HEK293T (cell line): ENCODE results near the gene PFKFB2.

ENCODE experiments used
- ARNT ChIP-seq: fragments of 450-650 bp; IDR thresholded peaks from 2 replicates; pipeline ENCODE4 v1.6.1; 2017; ENCODE audit warnings: mild to moderate bottlenecking
- BHLHE40 ChIP-seq: fragments of 450-650 bp; IDR thresholded peaks from 2 replicates; pipeline ENCODE4 v1.6.1; 2016; ENCODE audit warnings: mild to moderate bottlenecking, moderate library complexity, borderline replicate concordance
- CTBP1 ChIP-seq: fragments of 450-650 bp; IDR thresholded peaks from 2 replicates; pipeline ENCODE4 v1.6.1; 2016; ENCODE audit warnings: borderline replicate concordance
- FOXA1 ChIP-seq: fragments of 450-650 bp; IDR thresholded peaks from 2 replicates; pipeline ENCODE4 v1.6.1; 2016; ENCODE audit warnings: mild to moderate bottlenecking
- FOXK2 ChIP-seq: fragments of 450-650 bp; IDR thresholded peaks from 2 replicates; pipeline ENCODE4 v1.6.1; 2016; ENCODE audit warnings: mild to moderate bottlenecking
- FOXM1 ChIP-seq: fragments of 450-650 bp; IDR thresholded peaks from 2 replicates; pipeline ENCODE4 v1.6.1; 2017; ENCODE audit warnings: mild to moderate bottlenecking, borderline replicate concordance
- HDGF ChIP-seq: fragments of 450-650 bp; IDR thresholded peaks from 2 replicates; pipeline ENCODE4 v1.6.1; 2017; ENCODE audit warnings: antibody characterized with exemption, borderline replicate concordance
- NFRKB ChIP-seq: fragments of 450-650 bp; IDR thresholded peaks from 2 replicates; pipeline ENCODE4 v1.6.1; 2016; ENCODE audit warnings: mild to moderate bottlenecking, moderate library complexity
- PKNOX1 ChIP-seq: fragments of 450-650 bp; IDR thresholded peaks from 2 replicates; pipeline ENCODE4 v1.6.1; 2016
- SP1 ChIP-seq: fragments of 450-650 bp; IDR thresholded peaks from 2 replicates; pipeline ENCODE4 v1.6.1; 2017
- SUZ12 ChIP-seq: fragments of 450-650 bp; IDR thresholded peaks from 2 replicates; pipeline ENCODE4 v1.6.1; 2016; ENCODE audit warnings: mild to moderate bottlenecking

GRCh38 chr1:207027206-207027777 is 25.8 kb upstream of the PFKFB2 start:
- TF ChIP-seq FOXA1: no peak
- no peak for TF ChIP-seq HDGF
- TF ChIP-seq FOXK2: no peak
- TF ChIP-seq BHLHE40: no peak
- no peak for TF ChIP-seq SUZ12
- TF ChIP-seq SP1: no peak
- TF ChIP-seq PKNOX1: no peak
- TF ChIP-seq FOXM1: no peak
- TF ChIP-seq CTBP1: no peak
- no peak for TF ChIP-seq NFRKB
- TF ChIP-seq ARNT: no peak
